Prostate gland (tissue), 2 donors: Measurements from ENCODE around the gene RNASE13.

Source experiments
- CTCF ChIP-seq, 4 experiments: fragments of 200-600 bp in 2 of 4; fragments of 450-650 bp in 2 of 4; sonication (generic) in 2 of 4; IDR thresholded peaks; 1 replicate in 3 of 4; 2 replicates in 1 of 4; pipeline ENCODE4 v1.5.1; 2016 to 2019; ENCODE audit warnings: antibody characterized with exemption in 4 of 4, mild to moderate bottlenecking in 2 of 4, moderate library complexity in 2 of 4
- POLR2A ChIP-seq: fragments of 450-650 bp; IDR thresholded peaks from one replicate; pipeline ENCODE4 v1.6.1; 2016; ENCODE audit warnings: antibody characterized with exemption, mild to moderate bottlenecking
- POLR2AphosphoS5 ChIP-seq: sonication (generic); formaldehyde crosslinking; IDR thresholded peaks from one replicate; pipeline ENCODE4 v1.6.1; 2017; ENCODE audit warnings: antibody characterized with exemption

- TF ChIP-seq CTCF (IDR thresholded peaks at IDR 0.05) (no peak), POLR2A (no peak), POLR2AphosphoS5 (no peak)
Observed at GRCh38 chr14:21083565-21084325, 49.1 kb upstream of the RNASE13 start.
